HG03025 (cell line): ENCODE results near the gene SETD3.
"Not testable (repeated sequence)": the region's sequence is repeated elsewhere in the genome, so short reads cannot be mapped to it uniquely, and the experiment has no call there.

ENCODE experiments used
- ATAC-seq: cut with Tn5 transposase; IDR thresholded peaks from one replicate; pipeline ENCODE4 v1.9.1; 2021; ENCODE audit warnings: mild to moderate bottlenecking, moderate library complexity; ENCODE audit not compliant: unreplicated experiment, low FRiP score

Gene SETD3

DNA sequence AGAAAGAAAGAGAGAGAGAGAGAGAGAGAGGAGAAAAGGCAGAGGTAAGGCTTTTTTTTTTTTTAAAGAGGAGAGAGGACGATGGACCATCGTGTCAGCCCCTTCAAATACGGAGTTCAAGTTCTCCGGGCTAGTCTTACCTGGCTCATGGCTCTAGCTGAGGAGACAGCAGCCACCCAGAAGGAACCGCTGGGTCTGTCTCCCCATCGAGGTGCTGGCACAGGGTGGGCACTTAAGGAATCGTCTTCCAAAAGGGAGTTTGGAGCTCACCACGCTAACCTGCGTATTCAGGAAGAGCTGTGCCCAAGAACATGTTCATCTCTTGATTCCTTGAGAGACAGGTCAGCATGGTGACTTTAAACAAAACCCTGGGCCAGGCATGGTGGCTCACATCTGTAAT lies 102.7 kb downstream of the SETD3 start:
- no peak for ATAC-seq

DNA sequence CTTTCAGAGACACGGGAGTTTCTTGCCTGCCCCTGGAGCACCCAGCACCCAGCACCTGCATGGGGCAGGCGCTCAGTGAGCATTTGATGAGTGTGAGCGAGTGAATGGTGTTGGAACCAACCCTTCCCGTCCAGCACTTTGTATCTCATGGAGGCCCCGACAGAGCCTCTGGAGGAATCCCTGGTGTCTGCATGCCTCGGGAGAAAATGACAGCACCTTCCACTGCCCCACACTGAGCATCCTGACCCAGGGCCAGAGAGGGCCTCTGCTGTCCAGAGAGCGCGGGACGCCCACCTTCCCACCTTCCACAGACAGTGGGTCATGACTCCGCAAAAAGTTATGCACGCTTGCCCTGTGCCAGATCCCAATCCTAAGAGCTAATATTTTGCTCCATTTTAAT lies 105.7 kb downstream of the SETD3 start:
- ATAC-seq = no peak

- ATAC-seq = no peak
Measured at GRCh38 chr14:99363616-99364290, 116.9 kb downstream of the SETD3 start.

- no peak for ATAC-seq
Measured at GRCh38 chr14:99363051-99363450, 117.6 kb downstream of the SETD3 start.

- no peak for ATAC-seq
Measured at GRCh38 chr14:99361596-99362215, 119.0 kb downstream of the SETD3 start.

DNA sequence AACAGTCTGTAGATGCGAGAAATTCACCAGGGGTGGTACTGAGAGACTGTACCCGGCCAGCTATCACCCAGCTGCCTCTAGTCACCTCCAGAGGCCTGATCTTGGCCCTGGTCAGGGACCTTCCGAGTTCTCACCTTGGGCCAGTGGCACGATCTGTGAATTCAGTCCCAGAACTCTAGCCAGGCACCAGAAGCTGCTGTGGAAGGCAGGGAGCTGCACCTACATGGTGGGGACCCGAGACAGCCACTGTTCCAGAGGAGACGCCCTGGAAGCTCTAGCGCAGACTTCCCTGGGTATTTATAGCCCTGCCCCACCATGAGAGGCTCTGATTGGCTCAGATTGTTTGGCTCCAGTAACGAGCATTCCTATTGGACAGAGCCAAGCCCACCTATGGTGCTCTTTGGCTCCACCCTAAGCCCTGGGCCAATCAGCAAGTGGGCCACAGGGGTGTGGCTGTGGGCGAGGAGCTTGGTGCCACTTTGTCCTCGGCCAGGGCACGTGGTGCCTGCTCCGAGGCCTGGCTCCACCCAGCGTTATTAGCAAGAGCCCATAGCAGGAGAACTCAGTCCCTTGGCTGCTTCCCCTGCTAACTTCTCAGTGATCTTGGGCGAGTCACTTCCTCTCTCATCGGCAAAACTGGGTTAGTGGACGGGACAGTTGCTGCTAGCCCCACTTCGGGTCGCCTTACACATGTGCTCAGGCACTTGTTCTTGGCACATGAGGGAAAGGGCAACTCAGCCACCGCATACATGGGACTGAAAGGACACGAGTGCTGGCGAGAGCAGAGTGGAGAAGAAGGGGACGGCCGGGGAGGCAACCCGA lies 119.7 kb downstream of the SETD3 start:
- no peak for ATAC-seq

DNA sequence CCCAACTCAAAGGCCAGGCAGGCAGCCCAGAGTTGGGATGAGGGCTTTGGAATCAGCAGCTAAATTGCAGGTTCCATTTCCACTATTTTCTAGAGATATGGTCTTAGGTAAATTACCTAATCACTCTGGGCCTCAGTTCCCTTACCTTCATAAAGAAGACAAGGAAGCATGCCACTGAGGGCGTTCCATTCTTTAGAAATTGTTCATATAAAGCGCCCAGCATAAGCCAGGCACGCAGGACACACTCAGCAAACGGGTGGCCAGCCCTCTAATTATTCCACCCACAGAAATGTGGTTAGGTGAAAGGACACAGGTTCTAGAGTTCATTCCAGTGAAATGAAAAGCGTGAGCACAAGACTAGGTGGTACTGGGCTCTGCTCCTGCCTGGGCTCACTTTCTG lies 120.8 kb downstream of the SETD3 start:
- ATAC-seq = no peak

GRCh38 chr14:99357916-99358390 lies 122.7 kb downstream of the SETD3 start:
- no peak for ATAC-seq

- no peak for ATAC-seq
Measured at GRCh38 chr14:99357151-99357915, 123.3 kb downstream of the SETD3 start.

DNA sequence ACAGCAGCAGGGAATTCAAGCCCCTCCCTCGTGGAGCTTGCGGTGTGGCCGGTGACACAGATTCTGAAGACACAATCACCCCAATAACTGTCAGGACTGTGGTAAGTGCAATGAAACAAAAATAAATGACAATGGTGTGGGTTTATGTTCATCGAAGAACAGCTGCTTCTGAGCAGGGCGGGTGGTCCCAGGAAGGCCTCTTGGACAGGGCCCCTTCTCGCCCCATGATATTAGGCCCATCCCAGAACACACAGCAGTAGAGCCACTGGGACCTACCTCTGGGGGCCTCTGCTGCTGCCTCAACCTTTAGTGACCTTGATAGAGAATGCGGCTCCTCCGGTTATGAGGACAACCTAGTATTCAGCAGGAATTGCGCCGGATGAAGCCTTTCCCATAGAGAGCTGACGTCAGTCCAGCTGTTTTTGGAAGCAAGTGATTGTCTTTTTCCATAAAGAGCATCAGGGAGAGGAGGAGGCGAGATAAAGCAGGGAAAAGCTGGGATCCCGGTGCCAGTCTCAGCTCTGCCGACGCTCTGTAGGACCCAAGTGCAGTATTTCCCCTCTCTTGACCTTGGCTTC lies 124.5 kb downstream of the SETD3 start:
- ATAC-seq = no peak

- no peak for ATAC-seq
Measured at GRCh38 chr14:99354166-99354875, 126.3 kb downstream of the SETD3 start.

- no peak for ATAC-seq
Measured at GRCh38 chr14:99352688-99353280, 127.9 kb downstream of the SETD3 start.

- no peak for ATAC-seq
Measured at GRCh38 chr14:99351166-99352007, 129.3 kb downstream of the SETD3 start.

- no peak for ATAC-seq
Measured at GRCh38 chr14:99350751-99351150, 129.9 kb downstream of the SETD3 start.

GRCh38 chr14:99349721-99350495 lies 130.8 kb downstream of the SETD3 start:
- ATAC-seq = no peak

DNA sequence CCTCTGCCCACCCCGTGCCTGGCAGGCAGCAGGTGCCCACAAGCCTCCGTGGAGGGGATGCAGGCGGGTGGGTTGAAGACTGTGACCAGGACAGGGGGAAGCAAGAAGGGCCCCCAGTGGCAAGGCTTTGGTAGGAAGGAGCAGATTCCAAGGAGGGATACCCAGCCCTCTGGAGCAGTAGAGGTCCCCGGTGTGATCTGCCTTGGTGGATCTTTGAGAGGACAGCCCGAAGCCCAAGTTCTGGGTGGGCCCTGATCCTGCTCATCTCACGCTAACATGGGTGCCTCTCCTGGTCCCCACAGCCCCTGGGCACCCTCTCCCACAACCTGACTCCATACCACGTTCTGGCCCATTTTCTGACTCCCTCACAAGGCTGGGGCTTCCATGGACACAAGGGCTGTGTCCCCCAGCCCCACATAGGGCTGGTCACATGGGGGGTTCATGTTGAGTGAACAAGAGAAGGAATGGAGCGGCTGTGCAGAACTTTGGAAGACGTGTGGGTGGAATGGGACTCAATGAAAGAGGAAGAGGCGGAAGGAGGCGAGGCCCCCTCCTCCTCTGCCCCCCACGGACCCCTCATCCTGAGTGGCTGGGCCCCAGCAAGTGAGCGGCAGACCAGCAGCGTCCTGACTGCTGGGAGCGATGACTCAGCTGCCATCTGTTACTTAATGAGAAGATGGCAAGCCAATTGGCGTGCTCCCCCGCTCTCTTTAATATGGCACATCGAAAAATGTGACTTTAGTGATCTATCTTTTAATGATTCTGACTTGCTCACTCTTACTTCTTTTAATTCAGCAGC lies 131.6 kb downstream of the SETD3 start:
- ATAC-seq = no peak

GRCh38 chr14:99348231-99348630 lies 132.4 kb downstream of the SETD3 start:
- not testable (repeated sequence) for ATAC-seq
